SJCRH30 (cell line): ENCODE results near the gene DBX2. TPM values are rescaled to one million over a fixed set of nuclear protein-coding genes. Genes with fewer than 3 reads are reported as not detected.

Experiments used
- DNase-seq, 2 experiments: peaks; one replicate each; pipeline ENCODE4 v3.0.0-alpha.2; 2015 to 2020
- H3K27ac ChIP-seq: fragments of 250-450 bp; sonication (Bioruptor Pico); 2 replicates; pipeline ENCODE4 v1.5.1; 2020; ENCODE audit warnings: mild to moderate bottlenecking, moderate library complexity
- H3K27me3 ChIP-seq: fragments of 250-450 bp; sonication (Bioruptor Pico); 2 replicates; pipeline ENCODE4 v1.5.1; 2020; ENCODE audit warnings: mild to moderate bottlenecking, moderate library complexity
- H3K36me3 ChIP-seq: fragments of 250-450 bp; sonication (Bioruptor Pico); 2 replicates; pipeline ENCODE4 v1.5.1; 2020; ENCODE audit warnings: mild to moderate bottlenecking, moderate library complexity
- H3K4me1 ChIP-seq: fragments of 250-450 bp; sonication (Bioruptor Pico); 2 replicates; pipeline ENCODE4 v1.5.1; 2020; ENCODE audit warnings: mild to moderate bottlenecking, moderate library complexity
- H3K4me3 ChIP-seq: fragments of 250-450 bp; sonication (Bioruptor Pico); 2 replicates; pipeline ENCODE4 v1.5.1; 2020; ENCODE audit warnings: mild to moderate bottlenecking, moderate library complexity
- H3K9me3 ChIP-seq: fragments of 250-450 bp; sonication (Bioruptor Pico); replicated peaks from 2 replicates; pipeline ENCODE4 v1.5.1; 2020; ENCODE audit warnings: mild to moderate bottlenecking, moderate library complexity
- total RNA-seq: library from RNA; depleted of rRNA; stranded (reverse); fragments of >200 nt; shearing (Covaris generic); gene quantifications from 2 replicates; pipeline ENCODE4 v1.2.3, GENCODE V29; 2014; rRNA removed

DBX2 gene
- total RNA-seq, 1 experiment from 2014 or later, result not detected

DNA sequence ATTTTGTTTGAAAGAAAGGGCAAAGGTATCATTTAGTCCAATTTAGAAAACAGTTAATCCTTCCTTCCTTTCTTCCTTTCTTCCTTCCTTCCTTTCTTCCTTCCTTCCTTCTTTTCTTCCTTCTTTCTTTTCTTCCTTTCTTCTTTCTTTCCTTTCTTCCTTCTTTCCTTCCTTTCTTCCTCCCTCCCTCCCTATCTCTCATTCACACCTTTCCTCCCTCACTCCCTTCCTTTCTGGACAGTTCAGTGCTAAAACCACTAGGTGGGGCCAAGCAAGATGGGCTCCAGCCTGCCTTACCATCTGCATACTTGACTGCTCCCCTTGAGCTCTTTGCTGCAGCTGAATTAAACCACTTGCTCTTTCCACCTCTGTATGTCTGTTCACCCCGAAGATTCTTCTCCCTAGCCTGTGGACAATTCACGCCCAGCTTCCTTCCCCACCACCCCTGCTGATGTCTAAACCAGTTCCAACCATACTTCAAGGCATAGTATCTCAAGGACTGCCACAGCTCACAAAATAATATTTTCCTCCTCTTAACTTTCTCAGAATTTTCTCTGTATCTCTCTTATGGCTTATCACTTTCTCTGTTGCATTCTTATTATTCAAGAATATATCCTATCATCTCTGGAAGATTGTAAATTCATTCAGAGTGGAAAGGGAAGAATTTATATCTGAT lies 78.0 kb downstream of the DBX2 start:
- H3K27ac ChIP-seq, result no peak overlapping the region
- H3K36me3 ChIP-seq, result no peaks in the 10 kb centered on the region
- DNase-seq, result peak; percentile 15 to 53
- H3K4me3 ChIP-seq, result no peak overlapping the region
- peaks cover 5% of the 10 kb centered on the region; the same call in 1 of the 2 replicates for H3K27me3 ChIP-seq
- H3K9me3 ChIP-seq, result no peaks in the 10 kb centered on the region
- no peaks in the 10 kb centered on the region for H3K4me1 ChIP-seq

DNA sequence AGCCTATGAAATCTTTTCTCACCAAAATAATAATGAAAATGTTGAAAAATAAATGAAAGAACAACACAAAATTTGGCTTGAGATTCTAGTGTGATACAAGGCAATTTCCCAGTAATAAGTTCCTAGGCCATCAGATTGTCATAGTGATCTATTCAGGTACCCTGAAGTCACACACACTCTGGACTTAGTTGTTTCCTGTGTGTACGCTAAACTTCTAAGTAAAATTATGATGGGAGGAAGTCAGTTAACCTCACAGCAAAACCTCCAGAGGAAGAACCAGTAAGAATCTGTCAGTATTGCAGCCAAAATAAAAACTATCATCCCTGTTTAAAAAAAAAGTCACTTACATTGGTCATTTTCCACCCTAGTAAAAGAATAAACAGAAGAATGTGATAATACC lies 81.9 kb downstream of the DBX2 start:
- Histone ChIP-seq H3K9me3 (no peaks in the 10 kb centered on the region), H3K27ac (no peak overlapping the region), H3K27me3 (0 out of 2 replicates have a peak, but pooled peaks cover 5% of the 10 kb centered on the region), H3K4me3 (no peak overlapping the region), H3K4me1 (no peaks in the 10 kb centered on the region), H3K36me3 (no peaks in the 10 kb centered on the region)
- no peak for DNase-seq

Other genes with a start within 250 kb of the DBX2 start
- 2.7 and 4.8 TPM in 2 replicates for gene NELL2, start 174.8 kb downstream of the DBX2 start, total RNA-seq
- gene ANO6, start 165.0 kb upstream of the DBX2 start, total RNA-seq, result 55.1 and 60.7 TPM in 2 replicates